NCI-H187 treated with DMSO at 0.1 percent for 48 hours (cell line): ENCODE measurements around the gene GNA15.

Source experiments
- DNase-seq: peaks from one replicate; lab custom pipeline; 2025; lab: John Stamatoyannopoulos, UW

The GNA15 gene

GRCh38 chr19:3121396-3121795 is 14.4 kb upstream of the GNA15 start:
- no peak for DNase-seq

DNA sequence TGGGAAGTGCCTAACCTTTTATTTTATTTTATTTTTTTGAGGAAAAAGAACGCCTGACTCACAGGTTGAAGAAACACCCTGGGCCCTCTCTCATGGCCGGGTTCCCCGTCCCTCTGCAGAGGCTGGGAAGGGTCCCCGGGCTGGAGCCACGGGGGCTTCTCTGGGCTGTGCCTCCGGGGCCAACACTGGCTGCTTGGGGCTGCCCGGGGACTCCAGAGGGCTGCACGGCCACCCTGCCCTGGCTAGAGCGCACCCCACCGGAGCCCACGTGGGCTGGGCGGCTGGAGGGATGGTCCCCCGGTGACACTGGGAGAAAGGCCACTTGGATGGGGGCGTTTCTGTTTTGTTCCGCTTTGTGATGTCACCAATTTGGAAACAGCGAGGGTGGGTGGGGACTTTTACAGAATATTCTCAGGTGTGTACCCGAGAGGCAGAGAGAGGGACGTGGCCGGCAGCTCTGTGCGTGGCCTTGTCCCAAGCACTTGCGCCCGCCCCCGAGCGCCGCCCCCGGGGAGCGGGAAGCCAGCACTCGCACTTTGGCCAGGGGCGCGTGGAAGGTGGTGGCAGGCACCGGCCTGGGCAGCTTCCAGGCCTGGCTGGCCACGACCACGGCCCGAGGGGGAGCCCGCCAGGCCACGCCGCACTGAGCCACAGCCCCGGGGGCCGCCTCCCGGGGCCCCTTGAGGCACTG is 13.9 kb upstream of the GNA15 start:
- no peak for DNase-seq

GRCh38 chr19:3122512-3122870 is 13.3 kb upstream of the GNA15 start:
- no peak for DNase-seq

- no peak for DNase-seq
These were observed 12.6 kb upstream of the GNA15 start for GRCh38 chr19:3123088-3123721.

DNA sequence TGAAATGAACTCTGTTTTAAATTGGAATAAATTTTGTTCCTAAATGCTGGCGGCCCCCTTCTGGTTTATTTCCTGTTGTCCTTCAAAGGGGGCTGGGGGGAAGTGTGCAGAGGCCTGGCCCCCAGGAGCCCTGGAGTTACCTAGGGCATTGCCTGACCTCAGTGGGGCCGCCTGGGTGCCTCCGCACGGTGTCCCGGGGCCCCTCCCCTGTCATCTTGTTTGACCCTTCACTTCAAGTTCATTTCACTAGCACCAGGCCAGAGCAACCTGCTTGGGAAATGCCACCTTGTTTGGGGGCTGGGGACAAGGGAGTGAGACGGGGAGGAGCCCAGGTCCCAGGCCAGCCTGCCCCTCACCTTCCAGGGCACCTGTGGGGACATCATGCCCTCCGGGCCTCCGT is 11.9 kb upstream of the GNA15 start:
- DNase-seq = no peak

DNA sequence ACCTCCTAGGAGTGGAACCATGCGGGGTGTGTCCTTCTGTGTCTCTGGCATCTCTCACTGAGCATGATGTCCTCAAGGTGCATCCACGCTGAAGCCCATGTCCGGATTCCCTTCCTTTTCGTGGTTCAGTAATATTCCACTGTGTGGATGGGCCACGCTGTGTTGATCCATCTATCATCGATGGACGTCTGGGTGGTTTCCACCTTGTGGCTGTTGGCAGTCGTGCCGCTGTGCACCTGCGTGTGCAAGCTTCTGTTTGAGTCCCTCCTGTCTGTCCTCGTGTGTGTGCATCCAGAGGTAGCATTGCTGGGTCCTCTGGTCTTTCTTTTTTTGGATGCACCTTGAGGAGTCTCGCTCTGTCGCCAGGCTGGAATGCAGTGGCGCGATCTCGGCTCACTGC is 11.2 kb upstream of the GNA15 start:
- no peak for DNase-seq

DNA sequence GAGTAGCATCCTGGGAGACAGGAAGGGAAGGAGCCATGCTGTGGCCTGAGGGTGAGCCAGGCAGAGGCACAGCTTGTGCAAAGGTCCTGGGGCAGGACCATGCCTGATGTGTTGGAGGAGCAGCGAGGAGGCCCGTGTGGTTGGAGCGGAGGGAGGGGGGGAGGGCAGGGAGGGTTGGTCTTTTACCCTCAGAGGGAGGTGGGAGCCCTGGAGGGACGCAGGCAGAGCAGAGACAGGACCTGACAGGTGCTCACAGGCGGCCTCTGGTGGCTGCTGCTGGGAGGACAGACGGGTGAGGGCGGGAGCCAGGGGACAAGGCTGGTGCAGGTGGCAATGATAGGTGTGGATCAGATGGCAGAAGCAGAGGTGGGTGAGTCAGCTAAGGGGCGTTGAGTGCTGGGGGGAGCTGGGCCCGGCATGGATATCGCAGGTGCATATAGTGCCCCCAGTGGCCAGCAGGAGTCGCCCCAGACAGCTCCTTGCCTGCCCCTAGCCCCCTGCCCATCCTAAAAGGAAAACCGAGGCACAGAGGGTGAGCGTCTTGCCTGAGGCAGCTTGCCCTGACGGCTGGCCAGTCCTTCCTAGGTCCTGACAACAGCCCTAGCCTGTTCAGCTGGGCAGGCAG is 9.8 kb upstream of the GNA15 start:
- DNase-seq = no peak

DNA sequence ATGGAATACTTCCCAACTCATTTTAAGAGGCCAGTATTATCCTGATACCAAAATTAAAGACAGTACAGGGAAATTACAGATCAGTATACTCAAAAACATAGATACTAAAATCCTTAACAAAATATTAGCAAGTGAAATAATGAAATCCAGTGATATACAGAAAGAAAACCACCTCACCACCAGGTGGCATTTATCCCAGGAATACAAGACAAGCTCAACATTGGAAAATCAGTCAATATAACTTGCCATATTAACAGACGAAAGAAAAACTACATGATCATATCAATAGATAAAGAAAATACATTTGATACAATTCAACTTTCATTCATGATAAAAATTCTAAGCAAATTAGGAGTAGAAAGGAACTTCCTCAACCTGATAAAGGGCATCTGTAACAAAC is 6.7 kb upstream of the GNA15 start:
- no peak for DNase-seq

DNA sequence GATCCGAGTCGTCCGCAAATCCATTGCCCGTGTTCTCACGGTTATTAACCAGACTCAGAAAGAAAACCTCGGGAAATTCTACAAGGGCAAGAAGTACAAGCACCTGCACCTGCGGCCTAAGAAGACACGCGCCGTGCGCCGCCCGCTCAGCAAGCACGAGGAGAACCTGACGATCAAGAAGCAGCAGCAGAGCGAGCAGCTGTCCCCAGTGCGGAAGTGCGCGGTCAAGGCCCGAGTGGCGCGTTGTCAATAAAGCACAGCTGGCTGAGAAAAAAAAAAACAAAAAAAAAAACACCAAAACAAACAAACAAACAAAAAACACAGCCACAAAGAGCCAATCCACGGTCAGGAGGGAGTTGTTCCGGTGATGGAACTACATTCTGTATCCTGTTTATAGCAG is 4.7 kb upstream of the GNA15 start:
- DNase-seq = no peak

DNA sequence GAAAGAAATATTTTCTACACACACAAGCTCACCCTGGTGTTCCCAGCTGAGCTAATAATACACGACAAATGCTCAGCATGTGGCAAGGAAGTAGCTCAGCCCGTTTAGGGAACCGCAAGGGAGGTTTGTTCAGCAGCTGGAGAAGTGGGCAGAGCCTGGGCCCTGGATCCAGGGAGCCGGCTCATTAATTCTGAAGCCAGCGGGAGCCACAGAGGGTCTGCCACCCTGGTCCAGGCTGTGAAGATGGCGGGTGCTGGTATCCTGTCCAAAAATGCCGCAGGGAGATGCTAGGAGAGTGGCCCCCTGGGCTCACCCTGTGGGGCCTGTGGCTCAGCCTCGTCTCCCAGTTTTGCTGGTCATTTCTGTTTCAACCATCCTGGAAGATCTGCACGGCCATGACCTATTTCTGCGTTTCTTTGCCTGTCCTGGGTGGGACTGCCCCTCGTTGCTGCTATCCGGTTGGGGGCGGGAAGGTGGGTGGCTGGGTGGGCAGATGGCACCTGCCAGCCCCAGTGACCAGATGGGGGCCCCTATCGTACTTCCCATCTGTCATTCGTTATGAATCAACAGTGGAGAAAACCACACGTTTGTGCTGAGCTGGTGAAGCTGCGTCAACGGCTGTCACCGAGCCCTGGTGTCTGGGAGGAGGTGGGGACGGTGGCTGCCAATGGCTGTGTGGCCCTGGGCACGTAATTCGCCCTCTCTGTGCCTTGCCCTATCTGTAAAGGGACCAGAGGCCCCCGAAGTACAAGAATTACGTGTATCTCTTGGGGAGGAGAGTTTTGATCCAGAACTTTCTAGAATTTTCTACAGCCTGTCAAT is 2.7 kb upstream of the GNA15 start:
- DNase-seq = no peak

- DNase-seq = no peak
These were observed 2.1 kb upstream of the GNA15 start for GRCh38 chr19:3133793-3134116.

GRCh38 chr19:3136684-3137055 is 837 bp downstream of the GNA15 start:
- no peak for DNase-seq

GRCh38 chr19:3137119-3137518 is 1.3 kb downstream of the GNA15 start:
- DNase-seq = no peak

- DNase-seq = no peak
These were observed 2.4 kb downstream of the GNA15 start for GRCh38 chr19:3138268-3138667.

DNA sequence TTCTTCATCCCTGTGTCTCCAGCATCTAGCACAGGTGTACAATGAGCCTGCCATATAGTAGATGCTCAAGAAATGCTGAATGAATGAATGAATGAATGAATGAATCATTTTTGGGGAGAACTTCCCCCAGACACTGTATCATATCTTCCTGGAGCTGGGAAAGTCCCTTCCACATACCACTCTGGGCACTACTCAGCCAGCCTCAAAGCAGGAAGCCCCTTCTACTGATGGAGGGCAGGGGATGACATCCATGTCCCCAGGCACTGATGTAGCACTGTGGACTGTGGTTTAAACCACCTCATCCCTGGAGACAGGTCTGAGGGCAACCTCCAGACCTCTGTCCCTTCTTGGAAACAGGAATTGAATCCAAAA is 4.8 kb downstream of the GNA15 start:
- no peak for DNase-seq

DNA sequence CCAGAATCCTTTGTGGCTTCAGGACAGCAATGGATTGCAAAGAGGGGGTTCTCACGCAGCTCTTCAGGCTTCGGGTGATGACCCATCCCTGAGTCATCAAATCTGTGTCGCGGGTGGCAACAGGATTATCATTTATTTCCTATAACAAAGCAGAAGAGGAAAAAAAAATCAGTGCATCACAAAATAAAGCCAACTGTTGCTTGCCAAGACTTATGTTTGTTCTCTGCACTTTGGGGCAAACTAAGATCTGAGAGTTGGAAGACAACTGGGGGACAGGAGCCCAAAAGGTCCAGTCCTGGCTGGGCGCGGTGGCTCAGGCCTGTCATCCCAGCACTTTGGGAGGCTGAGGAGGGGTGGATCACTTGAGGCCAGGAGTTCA is 6.4 kb downstream of the GNA15 start:
- no peak for DNase-seq

- no peak for DNase-seq
These were observed 7.0 kb downstream of the GNA15 start for GRCh38 chr19:3142781-3143337.

GRCh38 chr19:3145909-3146676 is 10.3 kb downstream of the GNA15 start:
- no peak for DNase-seq

- DNase-seq = no peak
These were observed 10.9 kb downstream of the GNA15 start for GRCh38 chr19:3146677-3147100.

GRCh38 chr19:3148503-3148902 is 12.7 kb downstream of the GNA15 start:
- DNase-seq = no peak

DNA sequence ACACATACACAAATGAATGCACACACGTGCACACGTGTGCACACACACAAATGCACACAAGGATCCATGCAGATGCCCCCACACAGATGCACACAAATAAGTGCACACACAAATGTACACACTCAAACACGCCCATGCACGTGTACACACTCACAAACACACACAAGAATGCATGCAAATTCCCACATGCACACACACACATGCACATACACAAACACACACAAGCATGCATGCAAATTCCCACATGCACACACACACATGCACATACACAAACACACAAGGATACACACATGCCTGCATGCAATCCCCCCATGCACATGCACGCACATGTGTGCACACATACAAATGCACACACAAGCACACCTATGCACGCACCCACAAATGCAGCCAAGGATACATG is 13.3 kb downstream of the GNA15 start:
- no peak for DNase-seq
